ENCODE data around the gene EYS.

- TF ChIP-seq EZH2phosphoT487 (IDR thresholded peaks at IDR 0.05; ENCODE audit: borderline replicate concordance) (no peak), CTCF (conservative IDR thresholded peaks at IDR 0.05; ENCODE audit: low read length) (no peak)
Observed at GRCh38 chr6:64483956-64484499, 1223.0 kb downstream of the EYS start.

All from Loucy (cell line).